ENCODE results near the gene ISLR.

Gene ISLR

DNA sequence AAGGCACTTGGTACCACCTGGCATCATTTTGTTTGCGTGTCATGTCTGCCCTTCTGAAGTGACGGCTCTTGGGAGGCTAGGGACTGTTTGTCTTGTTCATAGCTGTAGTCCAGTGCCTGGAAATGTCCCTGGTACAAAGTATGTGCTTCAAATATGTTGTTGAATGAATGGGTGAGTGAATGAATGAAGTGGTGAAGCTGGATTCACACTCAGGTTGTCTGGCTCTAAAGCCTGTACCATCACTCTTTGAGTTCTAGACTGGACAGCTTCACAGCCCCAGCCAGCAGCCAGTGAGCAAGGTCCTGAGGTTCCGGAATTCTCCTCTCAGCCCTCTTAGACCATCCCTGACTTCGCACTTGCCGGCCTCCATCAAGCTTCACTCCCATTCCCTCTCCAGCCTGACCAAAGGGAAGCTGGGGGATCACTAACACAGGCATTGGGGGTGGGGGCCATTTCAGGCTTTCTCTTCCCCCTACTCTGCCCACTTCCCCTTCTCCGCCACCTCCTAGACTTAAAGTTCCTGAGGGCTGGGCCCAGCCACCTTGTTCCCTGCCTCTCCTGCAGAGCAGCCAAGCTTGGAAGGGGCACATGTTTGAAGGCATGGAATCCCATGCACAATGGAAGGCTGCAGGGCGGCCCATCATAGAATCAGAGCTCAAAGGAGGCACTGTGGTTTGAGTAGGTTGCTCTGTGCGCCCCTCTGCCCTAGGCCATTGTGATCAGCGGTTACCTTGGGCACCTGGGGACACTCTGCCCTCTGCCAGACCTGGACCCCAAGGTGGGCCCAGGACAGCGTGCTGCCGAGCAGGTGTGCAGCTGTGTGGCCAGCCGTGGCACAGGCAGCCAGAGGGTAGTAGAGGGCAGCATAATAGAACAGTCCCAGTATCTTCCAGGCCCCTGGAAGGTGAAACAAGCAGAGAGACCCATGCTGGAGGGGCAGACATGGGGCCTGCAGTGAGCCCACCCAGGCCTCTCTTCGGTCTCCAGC is 21.4 kb downstream of the ISLR start:
- DNase-seq, result no peak

- no peak for DNase-seq
These were observed 22.7 kb downstream of the ISLR start for GRCh38 chr15:74196175-74196574.

GRCh38 chr15:74197176-74197965 is 23.9 kb downstream of the ISLR start:
- DNase-seq, result no peak

- DNase-seq, result no peak
These were observed 25.8 kb downstream of the ISLR start for GRCh38 chr15:74199297-74199652.

GRCh38 chr15:74200412-74200815 is 26.9 kb downstream of the ISLR start:
- DNase-seq, result no peak

GRCh38 chr15:74200871-74201419 is 27.4 kb downstream of the ISLR start:
- DNase-seq, result no peak

- DNase-seq, result no peak
These were observed 28.4 kb downstream of the ISLR start for GRCh38 chr15:74201710-74202420.

DNA sequence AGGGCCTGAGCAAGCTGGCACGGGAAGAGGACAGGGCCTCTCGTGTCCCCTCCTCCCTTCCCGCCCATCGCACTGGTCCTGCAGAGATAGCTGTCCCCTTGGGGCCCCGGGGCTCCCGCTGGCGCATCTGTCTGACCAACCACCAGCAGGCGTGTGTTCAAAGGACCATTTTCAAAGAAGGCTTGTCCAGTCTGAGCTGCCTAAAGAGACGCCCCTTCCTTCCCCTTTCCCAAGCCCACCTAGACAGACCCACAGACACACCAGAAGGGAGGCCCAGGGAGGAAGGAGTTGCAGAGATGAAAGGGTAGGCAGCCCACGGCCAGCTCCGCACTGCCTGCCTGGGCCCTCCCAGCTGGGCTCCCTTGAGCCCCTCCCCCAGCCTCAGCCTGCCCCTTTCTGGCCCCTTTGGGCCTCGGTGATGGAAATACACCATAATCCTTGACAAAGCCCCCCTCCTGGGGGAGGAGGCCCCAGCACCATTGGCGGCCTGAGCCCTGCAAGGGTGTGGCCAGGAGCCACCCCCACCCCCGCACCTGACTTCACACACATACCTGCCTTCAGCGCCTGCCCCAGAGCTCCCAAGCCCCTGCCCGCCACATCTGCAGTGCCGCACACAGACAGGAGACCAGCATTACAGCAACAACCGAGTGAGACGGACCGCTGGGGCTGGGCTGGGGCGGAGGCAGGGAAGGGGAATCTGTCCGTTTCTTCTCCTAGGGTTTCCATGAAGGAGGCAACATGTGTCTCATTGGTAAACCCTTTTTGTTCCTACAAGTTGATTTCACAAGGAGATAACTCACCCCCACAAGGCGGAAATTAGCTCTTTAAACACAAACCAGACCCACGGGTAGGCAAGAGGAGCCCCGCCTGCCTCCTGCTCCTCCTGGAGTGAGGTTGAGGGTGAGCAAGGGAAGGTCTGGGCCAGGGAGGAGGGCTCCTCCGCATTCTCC is 29.2 kb downstream of the ISLR start, which contains the start of gene STRA6:
Gene STRA6 (minus strand): TSS at position 336 of the 950 bp plus-strand sequence. CDS start 520 bp downstream, outside the sequence.
- no peak for DNase-seq

GRCh38 chr15:74203914-74204431 is 30.5 kb downstream of the ISLR start:
- no peak for DNase-seq

DNA sequence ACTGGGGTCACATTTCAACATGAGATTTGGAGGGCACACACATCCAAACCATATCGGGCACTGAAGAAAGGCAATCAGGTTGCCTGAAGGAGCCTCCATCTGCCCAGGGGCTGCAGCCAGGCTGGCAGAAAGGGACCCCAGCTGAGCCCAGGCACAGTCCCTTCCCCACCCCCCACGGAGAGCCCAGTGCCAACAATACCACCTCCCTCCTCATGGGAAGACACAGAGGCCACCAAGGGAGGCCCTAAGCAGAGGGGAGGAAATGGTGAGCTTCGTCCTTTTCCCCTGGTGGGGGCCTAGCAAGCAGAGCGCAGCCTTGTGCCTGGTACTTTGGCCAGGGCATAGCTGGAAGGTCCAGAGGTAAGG is 32.1 kb downstream of the ISLR start:
- DNase-seq, result no peak

DNA sequence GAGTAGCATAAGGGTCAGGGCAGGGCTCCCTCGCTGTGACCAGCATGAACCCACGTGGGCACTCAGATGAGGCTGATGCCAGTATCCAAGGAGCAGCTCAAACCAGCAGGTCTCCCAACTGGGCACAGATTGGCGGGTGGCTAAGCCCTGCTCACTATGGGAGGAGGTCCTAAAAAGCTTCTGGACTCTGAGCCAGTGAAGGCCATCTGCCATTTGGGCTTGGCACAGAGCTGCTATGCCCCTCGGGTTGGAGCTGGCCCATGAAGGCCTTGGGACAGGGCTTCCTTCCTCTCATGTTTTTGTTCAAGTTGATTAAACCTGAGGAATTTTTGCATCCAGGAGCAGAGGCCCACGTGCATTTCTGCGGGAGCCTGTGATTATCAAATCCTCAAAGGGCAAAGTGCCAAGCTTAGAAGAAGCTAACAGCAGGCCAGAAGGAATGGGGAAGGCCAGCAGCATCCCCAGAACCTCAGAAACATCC is 33.3 kb downstream of the ISLR start:
- DNase-seq, result no peak

DNA sequence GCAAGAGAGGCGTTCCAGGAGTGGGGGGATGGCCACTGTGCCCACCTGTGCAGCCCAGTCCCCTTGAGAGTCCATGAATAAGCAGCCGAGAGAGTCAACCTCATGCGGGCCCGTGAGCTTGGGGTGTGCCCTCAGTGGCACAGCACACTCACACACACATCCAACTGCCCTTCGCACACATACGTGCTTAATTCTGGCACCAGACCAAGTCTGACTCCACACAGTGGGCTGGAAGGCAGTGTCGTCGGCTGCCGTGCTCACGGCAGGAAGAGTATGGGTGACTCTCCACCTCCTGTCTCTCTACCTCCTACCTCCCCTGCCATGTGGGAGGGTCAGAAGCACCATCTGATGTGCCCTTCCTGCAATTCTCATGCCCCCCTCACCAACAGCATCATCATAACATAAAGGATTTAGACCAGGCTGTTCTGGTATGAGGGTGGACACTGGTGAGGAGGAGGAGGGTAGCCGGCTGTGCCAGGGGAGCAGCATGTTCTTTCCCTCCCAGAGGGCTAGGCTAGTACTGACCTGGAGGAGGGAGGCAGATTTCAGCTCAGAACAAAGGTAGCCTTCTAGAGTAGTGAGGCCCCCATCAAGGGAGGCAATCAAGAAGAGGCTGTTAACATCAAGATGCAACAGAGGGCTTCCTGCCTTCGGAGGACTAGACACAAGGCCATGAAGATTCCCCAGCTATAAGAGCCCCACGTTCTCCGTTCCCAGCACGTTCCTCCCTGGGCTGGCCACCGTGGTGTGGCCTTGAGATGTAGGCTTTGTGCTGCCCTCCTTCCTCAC is 34.3 kb downstream of the ISLR start:
- no peak for DNase-seq

- no peak for DNase-seq
These were observed 35.0 kb downstream of the ISLR start for GRCh38 chr15:74208496-74208895.

DNA sequence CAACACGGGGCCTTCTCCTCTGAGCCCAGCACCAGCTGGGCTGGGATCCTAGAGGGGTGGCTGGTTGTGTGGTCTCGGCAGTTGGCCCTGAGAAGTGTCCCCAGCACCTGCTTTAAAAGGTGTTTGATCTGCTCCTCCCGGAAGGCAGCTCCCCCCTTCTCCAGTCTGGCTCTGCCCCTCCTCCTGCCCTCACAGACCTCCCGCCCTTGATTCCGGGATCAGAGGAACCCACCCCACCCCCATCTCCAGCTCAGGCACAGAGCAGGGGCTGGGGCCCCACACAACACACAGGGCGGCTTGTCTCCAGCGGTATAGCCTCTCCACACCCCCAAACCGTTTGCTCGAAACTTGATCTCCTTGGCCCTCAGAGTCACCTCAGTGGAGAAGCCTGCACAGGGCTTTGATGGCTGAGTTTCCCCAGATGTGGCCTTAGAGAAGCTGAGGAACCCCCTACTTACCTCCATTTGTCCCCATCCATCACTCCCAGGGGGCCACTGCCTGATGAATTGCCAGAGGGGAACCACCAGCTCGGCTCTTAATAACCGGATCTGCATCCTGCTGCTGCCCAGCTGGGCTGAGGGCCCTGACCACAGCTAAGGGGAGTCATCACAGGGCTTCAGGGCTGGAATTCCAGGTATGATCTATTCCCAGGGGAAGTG is 35.5 kb downstream of the ISLR start:
- DNase-seq, result no peak

DNA sequence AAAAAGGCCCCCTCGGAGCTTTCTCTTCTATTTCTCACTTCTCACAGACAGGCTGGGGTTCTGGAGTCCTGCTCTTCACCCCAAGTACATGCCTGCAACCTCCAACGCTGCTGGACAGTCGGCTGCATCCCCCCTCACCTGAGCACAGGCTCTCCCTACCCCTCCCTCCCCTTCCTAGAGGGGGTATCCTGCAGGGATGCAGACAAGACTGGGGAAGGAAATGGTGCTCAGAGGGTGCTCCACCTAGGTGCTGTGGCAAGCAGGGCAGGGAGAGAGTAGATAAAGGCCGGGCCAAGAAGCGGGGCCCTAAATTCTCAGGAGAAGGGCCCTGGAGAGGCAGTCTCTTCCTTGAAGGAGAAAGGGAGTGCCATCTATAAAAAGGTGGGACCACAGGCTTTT is 36.0 kb downstream of the ISLR start:
- no peak for DNase-seq

- DNase-seq, result no peak
These were observed 36.6 kb downstream of the ISLR start for GRCh38 chr15:74209997-74210671.

DNA sequence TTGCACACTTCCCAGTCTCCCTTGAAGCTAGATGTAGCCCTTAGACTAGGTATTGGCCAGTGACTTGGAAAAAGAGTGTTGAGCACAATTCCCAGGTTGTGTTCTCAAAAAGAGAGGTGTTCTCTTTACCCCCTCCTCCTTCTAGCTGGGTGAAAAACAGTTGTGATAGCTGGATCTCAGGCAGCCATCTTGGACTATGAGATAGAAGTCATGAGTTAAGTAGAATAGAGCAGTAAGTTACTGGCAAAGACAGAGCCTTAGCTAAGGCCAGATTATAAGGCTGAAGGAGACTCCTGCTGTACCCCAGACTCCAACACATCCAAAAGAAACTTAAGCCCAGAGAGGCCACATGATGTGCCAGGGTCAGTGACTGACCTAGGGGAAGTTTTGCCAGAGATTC is 37.2 kb downstream of the ISLR start:
- no peak for DNase-seq

DNA sequence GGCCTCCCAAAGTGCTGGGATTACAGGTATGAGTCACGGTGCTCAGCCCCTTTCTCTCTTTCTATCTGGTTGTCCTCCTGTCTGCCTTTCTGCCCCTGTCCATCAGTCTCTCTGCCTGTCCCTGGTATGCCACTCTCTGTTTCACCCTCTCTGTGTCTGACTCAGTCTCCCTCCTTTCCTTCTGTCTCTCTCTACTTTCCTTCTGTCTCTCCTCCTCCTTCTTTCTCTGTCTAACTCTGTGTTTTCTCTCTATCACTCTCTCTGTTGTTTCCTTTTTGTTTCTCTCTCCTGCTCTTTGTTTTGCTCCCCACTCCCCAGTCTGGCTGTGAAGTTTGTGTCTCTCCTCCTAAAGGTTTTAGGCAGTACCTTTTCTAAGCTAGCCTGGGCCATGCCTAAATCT is 38.1 kb downstream of the ISLR start:
- DNase-seq, result no peak

DNA sequence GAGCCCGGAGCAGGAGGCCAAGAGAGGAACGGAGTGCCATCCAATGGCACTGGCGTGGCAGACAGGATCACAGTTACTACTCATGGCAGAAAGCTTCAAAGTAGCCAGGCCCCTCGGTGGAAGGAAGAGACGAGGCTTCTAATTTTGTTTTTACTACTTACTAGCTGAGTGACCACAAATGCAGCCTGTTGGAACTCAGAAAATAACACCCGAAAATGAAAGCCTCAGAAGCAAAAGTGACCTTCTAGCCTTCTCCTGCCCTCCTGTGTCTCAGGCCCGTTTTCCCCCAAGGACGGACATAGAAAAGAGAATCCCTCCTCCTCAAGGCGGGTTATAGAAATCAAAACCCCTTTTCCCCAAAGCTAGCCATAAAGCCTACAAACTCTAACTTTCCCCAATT is 39.0 kb downstream of the ISLR start:
- DNase-seq, result no peak
